Nephron (organoid): ENCODE data around the gene PIK3R1.
A peak's percentile ranks its signal among the peaks of the same experiment; 100 is the strongest.

Experiments used
- H3K27ac Mint-ChIP-seq, 3 experiments: 2 replicates each; pipeline ENCODE4 v1.8.0; 2020; ENCODE audit warnings: mixed read lengths in 3 of 3, mild to moderate bottlenecking in 2 of 3, moderate library complexity in 1 of 3
- H3K27me3 Mint-ChIP-seq: 2 replicates; pipeline ENCODE4 v1.8.0; 2021; ENCODE audit warnings: low read depth, mild to moderate bottlenecking, moderate library complexity, mixed read lengths
- H3K36me3 Mint-ChIP-seq: 2 replicates; pipeline ENCODE4 v1.8.0; 2020; ENCODE audit warnings: low read depth, mixed read lengths
- H3K4me1 Mint-ChIP-seq: 2 replicates; pipeline ENCODE4 v1.8.0; 2020; ENCODE audit warnings: mixed read lengths
- H3K4me3 Mint-ChIP-seq, 3 experiments: 2 replicates each; pipeline ENCODE4 v1.8.0; 2020; ENCODE audit warnings: mild to moderate bottlenecking in 3 of 3, mixed read lengths in 3 of 3, moderate library complexity in 2 of 3
- H3K9me3 Mint-ChIP-seq: 2 replicates; pipeline ENCODE4 v1.8.0; 2020; ENCODE audit warnings: mixed read lengths
- CTCF ChIP-seq, 3 experiments: fragments of 200-600 bp; sonication (generic); IDR thresholded peaks; one replicate each; pipeline ENCODE4 v1.5.0; 2021; ENCODE audit warnings: antibody characterized with exemption in 3 of 3; ENCODE audit not compliant: unreplicated experiment in 3 of 3

The PIK3R1 gene

GRCh38 chr5:68285851-68286611 is 70.5 kb downstream of the PIK3R1 start:
- Mint-ChIP-seq H3K36me3 (peaks cover 24% of the 10 kb centered on the region), H3K27ac (peak overlapping the region; percentile 97 to 100 (median 99)), H3K27me3 (no peaks in the 10 kb centered on the region), H3K9me3 (no peaks in the 10 kb centered on the region), H3K4me3 (peak overlapping the region; percentile 23 to 65 (median 42)), H3K4me1 (peaks cover 63% of the 10 kb centered on the region)
- peak; percentile 78 to 91 (median 83) for TF ChIP-seq CTCF (IDR thresholded peaks at IDR 0.05; ENCODE audit: unreplicated experiment in 3 of 3)

GRCh38 chr5:68286612-68286912 is 71.0 kb downstream of the PIK3R1 start:
- peak in 2 of 3 experiments; percentile 2 to 4 for TF ChIP-seq CTCF (IDR thresholded peaks at IDR 0.05; ENCODE audit: unreplicated experiment in 3 of 3)
- Mint-ChIP-seq H3K4me3 (peak overlapping the region; percentile 52 to 65 (median 63)), H3K4me1 (peaks cover 65% of the 10 kb centered on the region), H3K36me3 (peaks cover 21% of the 10 kb centered on the region), H3K9me3 (no peaks in the 10 kb centered on the region), H3K27ac (peak overlapping the region; percentile 97 to 100 (median 99)), H3K27me3 (no peaks in the 10 kb centered on the region)

GRCh38 chr5:68287631-68287975 is 72.0 kb downstream of the PIK3R1 start:
- peaks cover 70% of the 10 kb centered on the region for H3K4me1 Mint-ChIP-seq
- H3K27ac Mint-ChIP-seq, result peak overlapping the region; percentile 97 to 100 (median 99)
- H3K27me3 Mint-ChIP-seq, result no peaks in the 10 kb centered on the region
- peaks cover 18% of the 10 kb centered on the region for H3K36me3 Mint-ChIP-seq
- H3K4me3 Mint-ChIP-seq, result peak overlapping the region; percentile 90 to 97 (median 93)
- TF ChIP-seq CTCF (IDR thresholded peaks at IDR 0.05; ENCODE audit: unreplicated experiment in 3 of 3), result no peak
- H3K9me3 Mint-ChIP-seq, result no peaks in the 10 kb centered on the region

GRCh38 chr5:68287976-68288706 is 72.6 kb downstream of the PIK3R1 start:
- H3K27me3 Mint-ChIP-seq, result no peaks in the 10 kb centered on the region
- TF ChIP-seq CTCF (IDR thresholded peaks at IDR 0.05; ENCODE audit: unreplicated experiment in 3 of 3), result no peak
- peak overlapping the region; percentile 97 to 100 (median 99) for H3K27ac Mint-ChIP-seq
- peaks cover 68% of the 10 kb centered on the region for H3K4me1 Mint-ChIP-seq
- H3K9me3 Mint-ChIP-seq, result no peaks in the 10 kb centered on the region
- peak overlapping the region; percentile 90 to 97 (median 93) for H3K4me3 Mint-ChIP-seq
- peaks cover 18% of the 10 kb centered on the region for H3K36me3 Mint-ChIP-seq

- no peak for TF ChIP-seq CTCF (IDR thresholded peaks at IDR 0.05; ENCODE audit: unreplicated experiment in 3 of 3)
- Mint-ChIP-seq H3K36me3 (peaks cover 20% of the 10 kb centered on the region), H3K27ac (peak overlapping the region; percentile 97 to 100 (median 99)), H3K4me3 (peak overlapping the region; percentile 90 to 97 (median 93)), H3K9me3 (no peaks in the 10 kb centered on the region), H3K4me1 (peaks cover 65% of the 10 kb centered on the region), H3K27me3 (no peaks in the 10 kb centered on the region)
Measured at GRCh38 chr5:68288707-68289134, 73.2 kb downstream of the PIK3R1 start.
